Neural progenitor cell (in vitro differentiated cells): Measurements from ENCODE around the gene SPOCK3.

Source experiments
- CTCF ChIP-seq: fragments of 200-600 bp; sonication (generic); IDR thresholded peaks from 2 replicates; pipeline ENCODE4 v1.5.1; 2017; ENCODE audit warnings: antibody characterized with exemption, mild to moderate bottlenecking
- EZH2 ChIP-seq: fragments of 200-600 bp; sonication (generic); IDR thresholded peaks from 2 replicates; pipeline ENCODE4 v1.6.1; 2017; ENCODE audit warnings: antibody characterized with exemption, mild to moderate bottlenecking, moderate library complexity

DNA sequence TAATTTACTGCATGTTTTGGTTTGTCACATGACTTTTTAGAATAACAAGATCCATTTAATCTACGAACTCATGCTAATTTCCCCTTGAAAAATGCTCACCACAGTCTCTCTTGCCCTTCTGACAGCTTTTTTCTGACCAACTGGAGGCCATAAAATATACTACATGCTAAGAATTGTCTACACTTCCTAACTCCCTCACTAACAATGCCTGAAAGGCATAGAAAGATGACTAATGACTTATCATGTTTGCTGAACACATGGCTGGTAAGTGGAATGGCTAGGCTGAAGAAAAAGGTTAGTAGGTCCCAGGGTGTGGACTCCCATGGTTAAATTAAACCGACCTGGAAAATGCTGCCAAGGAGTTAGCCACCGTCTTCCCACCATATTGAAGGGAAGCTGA lies 309.9 kb downstream of the SPOCK3 start:
- TF ChIP-seq CTCF (no peak), EZH2 (no peak)
